Hematopoietic multipotent progenitor cell treated with erythropoietin and hydrocortisone succinate and interleukin-3 and kit ligand, for 17 days (in vitro differentiated cells): Measurements from ENCODE around the gene DLEC1.
A peak's percentile ranks its signal among the peaks of the same experiment; 100 is the strongest.
"Not testable (repeated sequence)": the region's sequence is repeated elsewhere in the genome, so short reads cannot be mapped to it uniquely, and the experiment has no call there.

Experiments used
- DNase-seq: peaks from one replicate; pipeline ENCODE4 v3.0.0-alpha.2; 2015; ENCODE audit warnings: low spot score

DLEC1 gene

GRCh38 chr3:38154625-38155255 lies 115.7 kb downstream of the DLEC1 start:
- no peak for DNase-seq

- no peak for DNase-seq
Measured at GRCh38 chr3:38155825-38156224, 116.8 kb downstream of the DLEC1 start.

DNA sequence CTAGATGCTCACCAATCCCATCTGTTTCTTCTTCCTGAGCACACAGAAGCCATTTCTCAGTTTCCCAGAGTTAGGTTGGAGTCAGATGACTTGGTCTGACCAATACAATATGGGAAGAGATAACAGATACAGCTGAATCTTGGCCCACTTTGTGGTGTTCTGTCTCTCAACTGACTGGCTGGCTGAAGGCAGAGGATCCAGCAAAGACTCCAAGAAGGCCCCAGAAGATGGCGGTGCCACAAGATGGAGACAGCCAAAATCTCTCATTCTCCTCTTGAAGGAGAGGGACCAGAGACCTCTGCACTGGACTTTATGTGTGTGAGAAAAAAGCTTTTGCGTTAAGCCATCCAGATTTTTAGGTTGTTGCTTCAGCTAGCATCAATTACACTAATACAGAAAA lies 118.1 kb downstream of the DLEC1 start:
- no peak for DNase-seq

GRCh38 chr3:38157595-38157994 lies 118.6 kb downstream of the DLEC1 start:
- DNase-seq: peak; percentile 41

DNA sequence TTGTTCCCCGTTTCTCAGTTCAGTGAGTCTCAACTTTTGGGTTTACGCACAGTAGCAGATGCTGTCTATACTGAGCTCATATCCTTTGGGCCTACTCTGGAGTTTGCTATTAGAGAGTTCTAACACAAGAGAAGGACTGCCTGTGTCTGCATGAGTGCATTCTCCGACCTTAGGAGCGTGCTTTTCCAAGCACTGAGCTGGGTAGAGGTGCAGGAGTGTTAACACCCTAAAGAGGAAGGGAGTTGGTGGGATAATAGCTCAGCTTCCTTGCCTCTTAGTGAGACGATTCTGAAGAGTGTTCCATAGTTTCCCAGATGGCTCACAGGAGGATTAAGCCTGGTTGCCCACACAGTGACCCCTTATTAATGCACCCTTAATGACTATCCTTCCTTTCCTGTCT lies 119.5 kb downstream of the DLEC1 start:
- DNase-seq: no peak

DNA sequence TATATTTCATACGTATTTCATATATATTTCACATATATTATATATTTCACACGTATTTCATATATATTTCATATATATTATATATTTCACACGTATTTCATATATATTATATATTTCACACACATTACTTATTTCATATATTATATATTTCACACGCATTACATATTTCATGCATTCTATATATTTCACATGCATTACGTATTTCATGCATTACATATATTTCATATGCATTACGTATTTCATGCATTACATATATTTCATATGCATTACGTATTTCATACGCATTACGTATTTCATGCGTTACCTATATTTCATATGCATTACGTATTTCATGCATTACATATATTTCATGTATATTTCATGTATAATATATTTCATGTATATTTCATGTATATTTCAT lies 121.7 kb downstream of the DLEC1 start:
- not testable (repeated sequence) for DNase-seq

GRCh38 chr3:38163117-38163840 lies 124.3 kb downstream of the DLEC1 start:
- peak; percentile 35 for DNase-seq

DNA sequence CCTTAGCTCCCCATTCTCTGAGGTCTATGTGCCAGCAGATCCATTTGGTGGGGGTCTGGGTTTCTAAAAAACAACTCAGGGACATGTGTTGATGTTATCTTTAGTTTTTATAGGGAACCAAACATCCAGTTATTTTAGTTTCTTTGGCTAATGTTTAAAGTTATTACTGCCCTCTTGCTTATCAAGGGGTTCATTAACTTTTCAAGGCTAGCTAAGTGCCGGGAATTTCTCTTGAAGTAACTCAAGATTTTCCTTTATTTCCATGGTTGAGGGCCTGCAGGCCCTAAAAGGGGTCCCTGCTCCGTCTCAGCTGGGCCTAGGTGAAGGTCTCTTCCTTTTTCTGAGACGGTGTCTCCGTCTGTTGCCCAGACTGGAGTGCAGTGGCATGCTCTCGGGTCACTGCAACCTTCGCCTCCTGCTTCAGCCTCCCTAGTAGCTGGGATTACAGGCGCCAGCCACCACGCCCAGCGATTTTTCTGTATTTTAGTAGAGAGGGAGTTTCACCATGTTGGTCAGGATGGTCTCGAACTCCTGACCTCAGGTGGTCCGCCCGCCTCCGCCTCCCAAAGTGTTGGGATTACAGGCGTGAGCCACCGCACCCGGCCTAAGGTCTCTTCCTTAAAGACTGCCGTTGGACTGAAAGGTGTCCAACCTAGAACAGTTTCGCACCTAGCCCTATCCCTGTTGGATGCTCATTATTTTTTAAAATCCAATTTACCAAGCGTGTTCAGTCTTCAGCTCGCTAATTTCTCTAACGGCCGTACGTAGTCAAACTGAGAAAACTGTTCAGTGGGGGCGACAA lies 125.0 kb downstream of the DLEC1 start:
- peak; percentile 29 for DNase-seq

GRCh38 chr3:38164643-38164951 lies 125.6 kb downstream of the DLEC1 start:
- DNase-seq: no peak

DNA sequence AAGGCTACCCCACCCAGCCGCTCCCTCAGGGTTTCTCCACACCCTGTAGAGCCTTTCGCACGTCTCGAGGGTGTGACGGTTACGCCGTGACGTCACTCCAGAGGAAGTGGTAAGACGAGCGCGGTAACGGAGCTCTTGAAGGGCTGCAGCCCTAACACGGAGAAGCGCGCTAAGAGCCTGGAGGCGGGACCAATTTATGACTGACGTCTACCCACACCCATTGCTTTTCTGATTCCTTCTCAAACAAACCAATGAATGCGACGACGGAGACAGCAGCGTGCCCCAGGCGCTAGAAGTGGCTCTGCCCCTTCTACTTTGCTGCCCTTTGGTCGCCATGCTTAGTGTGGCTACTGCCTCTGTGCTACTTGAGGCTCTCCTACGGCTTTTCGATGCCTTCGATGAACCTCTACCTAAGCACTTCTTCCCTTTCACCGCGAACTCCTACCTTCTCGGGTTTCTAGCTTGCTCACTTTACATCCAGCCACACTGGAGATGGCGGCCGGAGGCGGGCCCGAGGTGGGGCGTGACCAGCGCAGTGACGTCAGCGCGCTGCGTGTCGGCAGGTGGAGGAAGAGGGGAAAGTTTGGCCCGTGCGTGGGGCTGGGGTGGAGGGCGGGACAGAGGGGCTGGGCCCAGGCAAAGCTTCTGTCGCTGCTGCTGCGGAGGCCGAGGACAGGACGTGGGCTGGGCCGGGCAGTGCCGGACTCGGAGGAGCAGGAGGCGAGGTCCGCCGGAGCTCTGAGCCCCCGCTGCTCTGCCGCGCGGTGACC lies 126.1 kb downstream of the DLEC1 start, which contains the start of gene OXSR1:
OXSR1 (plus strand) TSS at position 586 of the 770 bp plus-strand sequence. CDS start 340 bp downstream, outside the sequence.
- DNase-seq: peak; percentile 100

DNA sequence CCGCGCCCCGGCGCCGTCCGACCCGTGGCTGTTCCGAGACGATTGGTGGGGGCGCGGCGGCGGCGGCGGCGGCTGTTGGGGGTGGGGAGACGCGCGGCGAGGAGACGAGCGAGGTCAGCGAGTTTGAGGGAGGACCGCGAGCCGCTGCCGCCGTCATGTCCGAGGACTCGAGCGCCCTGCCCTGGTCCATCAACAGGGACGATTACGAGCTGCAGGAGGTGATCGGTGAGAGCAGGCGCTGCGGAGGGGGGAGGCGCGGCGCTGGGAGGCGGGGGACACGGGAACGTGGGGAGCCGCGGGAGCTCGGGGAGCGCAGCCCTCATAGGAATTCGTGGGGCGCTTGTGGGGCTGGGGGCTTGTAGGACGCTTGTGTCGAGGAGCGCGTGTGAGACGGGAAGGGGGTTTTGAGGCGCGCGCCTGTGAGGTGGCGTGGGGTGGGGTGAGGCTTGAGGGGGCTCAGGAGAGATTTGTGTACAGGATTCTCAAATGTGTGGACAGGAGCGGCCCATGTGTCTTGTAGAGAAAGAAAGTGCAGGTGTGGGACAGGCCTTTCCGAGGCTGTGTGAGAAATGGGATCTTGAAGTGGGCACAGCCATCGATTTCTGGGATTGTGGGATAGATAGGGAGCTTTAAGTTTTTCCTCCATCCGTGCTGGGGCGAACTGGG lies 126.8 kb downstream of the DLEC1 start:
- DNase-seq: no peak

DNA sequence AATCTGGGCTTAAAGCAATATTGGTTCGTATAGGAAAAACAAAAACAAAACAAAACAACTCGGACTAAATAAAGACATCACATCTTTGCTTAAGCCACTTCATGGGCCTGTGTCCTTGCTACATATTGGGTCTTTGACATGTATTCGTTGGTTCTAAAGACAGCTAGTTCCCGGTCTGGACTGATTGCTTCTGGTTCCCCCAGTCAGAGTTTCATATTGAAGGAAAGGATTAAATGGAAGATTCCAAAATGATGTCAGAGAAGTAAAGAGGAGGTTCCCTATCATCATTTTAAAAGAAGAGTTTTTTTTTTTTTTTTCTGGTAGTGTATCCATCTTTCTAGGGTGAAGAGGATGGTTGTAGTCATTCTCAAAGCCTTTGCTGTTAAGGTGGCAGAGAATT lies 128.6 kb downstream of the DLEC1 start:
- DNase-seq: peak; percentile 12

DNA sequence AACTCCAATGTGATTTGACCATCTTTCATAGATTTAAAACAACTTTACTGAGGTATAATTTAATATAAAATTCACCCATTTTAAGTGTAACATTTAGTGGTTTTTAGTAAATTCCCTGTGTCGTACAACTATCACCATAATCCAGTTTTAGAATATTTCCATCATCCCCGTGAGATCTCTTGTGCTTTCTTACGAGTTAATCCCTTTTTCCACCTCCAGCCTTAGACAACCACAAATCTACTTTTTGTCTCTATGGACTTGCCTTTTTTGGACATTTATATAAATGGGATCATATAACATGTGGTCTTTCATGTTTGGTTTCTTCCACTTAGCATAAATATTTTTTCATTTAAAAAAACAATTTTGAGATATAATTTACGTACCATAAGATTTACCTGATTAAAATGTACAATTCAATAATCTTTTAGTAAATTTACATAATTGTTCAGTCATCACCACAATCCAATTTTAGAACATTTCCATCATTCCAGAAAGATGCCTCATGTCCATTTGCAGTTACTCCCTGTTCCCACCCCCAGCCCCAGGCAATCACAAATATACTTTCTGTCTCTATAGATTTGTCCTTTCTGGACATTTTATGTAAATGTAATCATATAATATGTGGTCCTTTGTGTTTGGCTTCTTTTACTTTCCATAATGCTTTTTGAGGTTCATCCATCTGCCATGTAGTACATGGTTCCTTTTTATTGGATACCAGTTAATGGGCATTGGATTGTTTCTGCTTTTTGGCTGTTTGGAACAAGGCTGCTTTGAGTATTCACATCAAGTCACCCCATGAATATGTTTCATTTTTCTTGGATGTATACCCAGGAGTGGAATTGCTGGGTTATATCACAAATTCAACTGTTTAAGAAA lies 129.4 kb downstream of the DLEC1 start:
- DNase-seq: no peak

DNA sequence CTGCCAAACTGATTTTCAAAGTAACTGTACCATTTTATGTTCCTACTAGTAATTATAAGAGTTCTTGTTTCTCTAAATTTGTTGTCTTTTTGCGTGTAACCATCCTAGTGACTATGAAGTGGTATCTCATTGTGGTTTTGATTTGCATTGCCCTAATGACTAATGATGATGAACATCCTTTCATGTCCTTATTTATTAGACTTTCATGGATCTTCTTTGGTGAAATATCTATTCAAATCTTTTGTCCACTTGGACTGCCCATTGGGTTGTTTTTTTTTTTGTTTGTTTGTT lies 130.0 kb downstream of the DLEC1 start:
- no peak for DNase-seq

DNA sequence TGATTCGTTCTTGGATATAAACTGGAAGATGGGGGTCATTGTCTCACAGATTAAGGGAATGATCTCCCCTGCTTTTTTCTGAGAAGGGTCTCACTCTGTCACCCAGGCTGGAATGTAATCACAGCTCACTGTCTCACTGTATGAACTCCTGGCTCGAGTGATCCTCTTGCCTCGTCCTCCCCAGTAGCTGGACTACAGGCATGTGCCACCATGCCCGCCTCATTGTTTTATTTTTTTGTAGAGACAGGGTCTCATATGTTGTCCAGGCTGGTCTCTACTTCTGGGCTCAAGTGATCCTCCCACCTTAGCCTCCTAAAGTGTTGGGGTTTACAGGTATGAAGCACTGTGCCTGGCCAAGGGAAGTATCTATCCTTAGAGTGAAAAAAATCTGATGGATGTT lies 131.7 kb downstream of the DLEC1 start:
- no peak for DNase-seq

- DNase-seq: no peak
Measured at GRCh38 chr3:38171622-38172021, 132.6 kb downstream of the DLEC1 start.
